ENCODE measurements around the gene LMO4. TPM values are rescaled to one million over a fixed set of nuclear protein-coding genes. Genes with fewer than 3 reads are reported as not detected.

LMO4 gene
- polyA plus RNA-seq, 3 donors = 20.3 to 71.8 (median 22.3) TPM

DNA sequence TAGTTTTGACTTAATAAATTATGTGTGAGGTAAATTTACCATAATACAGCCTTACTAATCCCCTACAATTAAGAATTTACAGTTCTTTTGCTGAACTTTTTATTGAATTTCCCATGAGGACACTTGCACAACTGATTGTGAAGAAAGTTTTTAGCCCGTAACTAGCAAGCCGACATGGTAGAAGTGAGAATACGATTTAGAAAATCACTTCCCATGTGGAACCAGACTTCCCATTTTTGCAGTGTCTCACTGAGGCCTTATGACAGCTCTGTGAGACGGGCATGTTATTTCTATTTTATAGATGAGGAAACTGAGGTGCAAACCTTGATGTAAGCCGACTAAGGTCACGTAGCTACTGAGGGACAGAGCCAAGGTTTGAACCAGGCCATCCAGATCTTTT is 32.5 kb upstream of the LMO4 start:
- Mint-ChIP-seq H3K4me3 (peak overlapping the region in 1 of 2 donors; percentile 62), H3K27me3 (ENCODE audit: low read depth in 3 of 3) (peaks cover 0 to 2% (median 2%) of the 10 kb centered on the region in 3 donors), H3K27ac (peak overlapping the region in 6 of 7 donors; percentile 48 to 73 (median 64)), H3K36me3 (no peaks in the 10 kb centered on the region), H3K4me1 (peaks cover 42% of the 10 kb centered on the region), H3K9me3 (peaks cover 0 to 2% (median 0%) of the 10 kb centered on the region in 7 donors)
- DNase-seq = peak; percentile 42 to 75 (median 50)
- no CpG with 5 or more reads among the region's 6 CpGs for WGBS (ENCODE audit: insufficient coverage)
- Histone ChIP-seq H4K20me1 (ENCODE audit: insufficient read depth, low read length) (no peaks in the 10 kb centered on the region), H3K9me3 (replicated peaks in 1 of 2; ENCODE audit: control insufficient read depth in 1 of 2, insufficient read depth in 1 of 2, low read length in 2 of 2) (no peaks in the 10 kb centered on the region), H3K27ac (ENCODE audit: low read depth in 1 of 2, low read length in 2 of 2) (peak overlapping the region in 1 of 2 donors; percentile 57), H2AFZ (ENCODE audit: insufficient read depth, low read depth, low read length, poor library complexity, severe bottlenecking) (no peak overlapping the region), H3K9ac (ENCODE audit: insufficient read depth, low read length, poor library complexity, severe bottlenecking) (no peak overlapping the region), H3K36me3 (replicated peaks in 1 of 2; ENCODE audit: control insufficient read depth in 1 of 2, insufficient read depth in 2 of 2, low read length in 2 of 2) (no peaks in the 10 kb centered on the region), H3K4me1 (ENCODE audit: control insufficient read depth in 1 of 2, insufficient read depth in 2 of 2, low read length in 2 of 2) (peaks cover 37 to 39% of the 10 kb centered on the region in 2 donors), H3K4me3 (replicated peaks in 1 of 3; ENCODE audit: low read depth in 2 of 3, low read length in 3 of 3) (peak overlapping the region in 1 of 3 experiments; percentile 10), H3K4me2 (replicated peaks; ENCODE audit: extremely low read depth, low read length, poor library complexity, severe bottlenecking) (peak overlapping the region; percentile 23), H3K79me2 (ENCODE audit: insufficient read depth, low read length) (no peaks in the 10 kb centered on the region), H3K27me3 (ENCODE audit: control insufficient read depth in 2 of 2, insufficient read depth in 2 of 2, low read length in 2 of 2) (no peaks in the 10 kb centered on the region)
- TF ChIP-seq, protein P1, sequence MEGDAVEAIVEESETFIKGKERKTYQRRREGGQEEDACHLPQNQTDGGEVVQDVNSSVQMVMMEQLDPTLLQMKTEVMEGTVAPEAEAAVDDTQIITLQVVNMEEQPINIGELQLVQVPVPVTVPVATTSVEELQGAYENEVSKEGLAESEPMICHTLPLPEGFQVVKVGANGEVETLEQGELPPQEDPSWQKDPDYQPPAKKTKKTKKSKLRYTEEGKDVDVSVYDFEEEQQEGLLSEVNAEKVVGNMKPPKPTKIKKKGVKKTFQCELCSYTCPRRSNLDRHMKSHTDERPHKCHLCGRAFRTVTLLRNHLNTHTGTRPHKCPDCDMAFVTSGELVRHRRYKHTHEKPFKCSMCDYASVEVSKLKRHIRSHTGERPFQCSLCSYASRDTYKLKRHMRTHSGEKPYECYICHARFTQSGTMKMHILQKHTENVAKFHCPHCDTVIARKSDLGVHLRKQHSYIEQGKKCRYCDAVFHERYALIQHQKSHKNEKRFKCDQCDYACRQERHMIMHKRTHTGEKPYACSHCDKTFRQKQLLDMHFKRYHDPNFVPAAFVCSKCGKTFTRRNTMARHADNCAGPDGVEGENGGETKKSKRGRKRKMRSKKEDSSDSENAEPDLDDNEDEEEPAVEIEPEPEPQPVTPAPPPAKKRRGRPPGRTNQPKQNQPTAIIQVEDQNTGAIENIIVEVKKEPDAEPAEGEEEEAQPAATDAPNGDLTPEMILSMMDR (IDR thresholded peaks at IDR 0.05) = no peak
- intact Hi-C loops (cut with micrococcal nuclease) = loop anchor here in 1 of 2 donors (5.0 kb wide), 1 partner anchor 656 kb away; no protein-coding TSS in a partner anchor

DNA sequence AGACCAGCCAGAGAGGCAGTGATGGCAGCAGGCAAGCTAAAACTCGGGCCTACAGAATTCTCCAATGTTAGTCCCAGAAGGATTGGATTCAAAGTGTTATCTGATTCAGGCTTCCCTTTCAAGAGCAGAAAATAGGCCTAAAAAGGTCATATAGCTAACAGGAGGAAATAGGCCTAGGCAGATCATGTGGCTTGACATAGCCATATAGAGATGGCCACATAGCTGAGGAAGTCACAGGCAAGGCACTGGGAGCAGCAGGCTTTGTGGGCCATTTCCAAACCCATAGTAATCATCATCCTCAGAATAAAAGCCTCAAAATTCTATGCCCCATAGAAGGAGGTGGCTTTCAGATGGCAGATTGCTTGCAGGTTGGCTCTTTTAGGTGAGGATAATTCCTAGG is 29.0 kb upstream of the LMO4 start:
- H3K4me3 Mint-ChIP-seq = no peak overlapping the region
- Histone ChIP-seq H3K4me1 (ENCODE audit: control insufficient read depth in 1 of 2, insufficient read depth in 2 of 2, low read length in 2 of 2) (peaks cover 48 to 50% of the 10 kb centered on the region in 2 donors), H3K9me3 (replicated peaks in 1 of 2; ENCODE audit: control insufficient read depth in 1 of 2, insufficient read depth in 1 of 2, low read length in 2 of 2) (no peaks in the 10 kb centered on the region), H2AFZ (ENCODE audit: insufficient read depth, low read depth, low read length, poor library complexity, severe bottlenecking) (no peak overlapping the region), H3K27me3 (ENCODE audit: control insufficient read depth in 2 of 2, insufficient read depth in 2 of 2, low read length in 2 of 2) (no peaks in the 10 kb centered on the region), H4K20me1 (ENCODE audit: insufficient read depth, low read length) (no peaks in the 10 kb centered on the region), H3K9ac (ENCODE audit: insufficient read depth, low read length, poor library complexity, severe bottlenecking) (no peak overlapping the region), H3K4me3 (replicated peaks in 1 of 3; ENCODE audit: low read depth in 2 of 3, low read length in 3 of 3) (no peak overlapping the region), H3K27ac (ENCODE audit: low read depth in 1 of 2, low read length in 2 of 2) (peak overlapping the region in 1 of 2 donors; percentile 39), H3K79me2 (ENCODE audit: insufficient read depth, low read length) (no peaks in the 10 kb centered on the region), H3K36me3 (replicated peaks in 1 of 2; ENCODE audit: control insufficient read depth in 1 of 2, insufficient read depth in 2 of 2, low read length in 2 of 2) (no peaks in the 10 kb centered on the region), H3K4me2 (replicated peaks; ENCODE audit: extremely low read depth, low read length, poor library complexity, severe bottlenecking) (no peak overlapping the region)
- TF ChIP-seq, protein P1 (IDR thresholded peaks at IDR 0.05) = no peak
- peak; percentile 27 to 38 (median 33) for DNase-seq
- peaks cover 0 to 4% (median 0%) of the 10 kb centered on the region in 7 donors for H3K9me3 Mint-ChIP-seq
- H3K4me1 Mint-ChIP-seq = peaks cover 50% of the 10 kb centered on the region
- H3K27ac Mint-ChIP-seq = peak overlapping the region in 3 of 7 donors; percentile 19 to 60 (median 32)
- 100% methylated on average over 1 of the region's 1 CpG for WGBS (ENCODE audit: insufficient coverage)
- no peaks in the 10 kb centered on the region for H3K36me3 Mint-ChIP-seq
- intact Hi-C loops (cut with micrococcal nuclease) = loop anchor here in 1 of 2 donors (5.0 kb wide), 1 partner anchor 653 kb away; no protein-coding TSS in a partner anchor
- H3K27me3 Mint-ChIP-seq (ENCODE audit: low read depth in 3 of 3) = peaks cover 0 to 2% (median 2%) of the 10 kb centered on the region in 3 donors

Measured in CD14-positive monocyte (primary cell).